Aorta (tissue), 5 donors: ENCODE measurements around the gene NOD2. TPM values are rescaled to one million over a fixed set of nuclear protein-coding genes. Genes with fewer than 3 reads are reported as not detected.

Experiments
- ATAC-seq: fragments of 200-7000 bp; cut with Tn5 transposase; one replicate; pipeline ENCODE4 v1.9.1; 2022; ENCODE audit warnings: moderate library complexity; ENCODE audit not compliant: low FRiP score
- DNase-seq, 2 donors: peaks; one replicate each; pipeline ENCODE4 v3.0.0-alpha.2; 2020
- H3K27ac ChIP-seq, 2 donors: one replicate each; pipeline ENCODE4 v1.5.1; 2013; ENCODE audit warnings: low read length in 2 of 2, mild to moderate bottlenecking in 2 of 2, moderate library complexity in 2 of 2, control low read depth in 1 of 2, inconsistent platforms in 1 of 2, low read depth in 1 of 2
- H3K27me3 ChIP-seq, 2 donors: one replicate each; pipeline ENCODE4 v1.6.1; 2013; ENCODE audit warnings: control low read depth in 1 of 2, low read length in 1 of 2, mild to moderate bottlenecking in 1 of 2, moderate library complexity in 1 of 2; ENCODE audit not compliant: insufficient read depth in 2 of 2, control insufficient read depth in 1 of 2
- H3K36me3 ChIP-seq, 2 donors: one replicate each; pipeline ENCODE4 v1.6.1; 2013; ENCODE audit warnings: control low read depth in 1 of 2, low read length in 1 of 2, mild to moderate bottlenecking in 1 of 2; ENCODE audit not compliant: insufficient read depth in 2 of 2, control insufficient read depth in 1 of 2
- H3K4me1 ChIP-seq, 2 donors: one replicate each; pipeline ENCODE4 v1.6.1; 2013; ENCODE audit warnings: low read length in 2 of 2, control low read depth in 1 of 2, mild to moderate bottlenecking in 1 of 2, moderate library complexity in 1 of 2; ENCODE audit not compliant: insufficient read depth in 2 of 2, control insufficient read depth in 1 of 2
- H3K4me3 ChIP-seq, 2 donors: one replicate each; pipeline ENCODE4 v1.5.1; 2013; ENCODE audit warnings: low read length in 2 of 2, control low read depth in 1 of 2, mild to moderate bottlenecking in 1 of 2
- H3K9me3 ChIP-seq: one replicate; pipeline ENCODE4 v1.6.1; 2013; ENCODE audit warnings: mild to moderate bottlenecking, low read length; ENCODE audit not compliant: control insufficient read depth
- WGBS, 2 donors: extraction: QIAGEN DNeasy Blood & Tissue Kit; methylation state at CpG; one replicate each; pipeline ENCODE4 v1.1.7; 2013; 5-methylcytosine and 5-hydroxymethylcytosine counted together
- intact Hi-C, 2 donors: fragments of 100-400 bp; cut with DNase I; formaldehyde crosslinking; loops; one replicate each; pipeline versions ENCODE4 v1.14.2 to v1.15.0; 2022
- microRNA-seq, 2 donors: library from miRNA; unstranded; fragments of <30 nt; microRNA quantifications; one replicate each; pipeline ENCODE4 v1.2.0, GENCODE V29; 2020
- polyA plus RNA-seq, 2 donors: library from polyadenylated mRNA; stranded (reverse); fragments of 200-250 nt; gene quantifications; one replicate each; pipeline ENCODE4 v1.2.3, GENCODE V29; 2013
- total RNA-seq, 2 donors: library from RNA; stranded (reverse); fragmentation: NEBNext Ultra II Directional; extraction: Animal tissue kit (Norgen Biotek cat#: 25700); gene quantifications; one replicate each; pipeline ENCODE4 v1.2.1, GENCODE V29; 2021
- donor health status: healthy with polysubstance abuse.
- donor health status: Bipolar disorder and iron deficiency.
- donor health status: DM: no; HTN: no; CAD: no.
- donor health status: DM: no; HTN: no; CAD: no.
- donor health status: DM: yes; HTN: yes; CAD: no.

The NOD2 gene
- total and polyA plus RNA-seq, 4 donors, result 0.31 to 9.3 (median 2.0) TPM

- intact Hi-C loops, result no loop called here
- H3K4me1 ChIP-seq, result no peaks in the 10 kb centered on the region
- DNase-seq (no peak), ATAC-seq (no peak)
- peaks cover 0 to 7% of the 10 kb centered on the region in 2 donors for H3K36me3 ChIP-seq
- H3K27me3 ChIP-seq, result no peaks in the 10 kb centered on the region
- H3K9me3 ChIP-seq, result no peaks in the 10 kb centered on the region
- H3K4me3 ChIP-seq, result no peak overlapping the region
- WGBS, 2 donors, result 82 to 84% methylated on average over 7 of the region's 7 CpGs
- H3K27ac ChIP-seq, result no peak overlapping the region
These were observed 87.6 kb downstream of the NOD2 start for GRCh38 chr16:50781043-50781442.

- Histone ChIP-seq H3K9me3 (no peaks in the 10 kb centered on the region), H3K27ac (no peak overlapping the region), H3K27me3 (no peaks in the 10 kb centered on the region), H3K36me3 (peaks cover 0 to 7% of the 10 kb centered on the region in 2 donors), H3K4me3 (no peak overlapping the region), H3K4me1 (no peaks in the 10 kb centered on the region)
- intact Hi-C loops, result no loop called here
- ATAC-seq, result no peak
- 79 to 87% methylated on average over 3 of the region's 3 CpGs for WGBS, 2 donors
- no peak for DNase-seq
These were observed 88.1 kb downstream of the NOD2 start for GRCh38 chr16:50781518-50781917.

Small RNA genes within 50 kb of the gene (microRNA-seq; reads per million reads assigned to microRNA genes)
- 0 reads per million in 2 donors for gene MIR3181

Other genes starting within 250 kb of the NOD2 start
- gene NKD1, start 145.2 kb upstream of the NOD2 start, total RNA-seq, result 10 to 100 TPM; 34.4 to 55.2 TPM
- 1 to 10 TPM; 5.1 to 7.6 TPM for gene NKD1, start 145.2 kb upstream of the NOD2 start, polyA plus RNA-seq
- 1 to 10 TPM; 2.7 to 5.0 TPM for gene SNX20, start 12.3 kb upstream of the NOD2 start, total RNA-seq
- gene SNX20, start 12.3 kb upstream of the NOD2 start, polyA plus RNA-seq, result 1 to 10 TPM in 1 of 2 donors, under 1 TPM in 1; 0.41 to 1.8 TPM
- gene CYLD, start 48.5 kb downstream of the NOD2 start, total RNA-seq, result 10 to 100 TPM; 59.0 to 65.1 TPM
- 10 to 100 TPM; 15.8 to 26.4 TPM for gene CYLD, start 48.5 kb downstream of the NOD2 start, polyA plus RNA-seq